Neural progenitor cell (in vitro differentiated cells): ENCODE results near the gene DHRS4L2. TPM values are rescaled to one million over a fixed set of nuclear protein-coding genes. Genes with fewer than 3 reads are reported as not detected.
"Not testable (repeated sequence)": the region's sequence is repeated elsewhere in the genome, so short reads cannot be mapped to it uniquely, and the experiment has no call there.

Experiments
- DNase-seq: peaks from one replicate; pipeline ENCODE4 v3.0.0-alpha.2; 2016; ENCODE audit warnings: low spot score
- H2AFZ ChIP-seq: fragments of 200-600 bp; sonication (generic); replicated peaks from 2 replicates; pipeline ENCODE4 v1.6.1; 2016; ENCODE audit warnings: antibody characterized with exemption
- H3F3A ChIP-seq: fragments of 200-600 bp; sonication (generic); 2 replicates; pipeline ENCODE4 v1.6.1; 2016; ENCODE audit warnings: antibody characterized with exemption, low read depth
- H3K27ac ChIP-seq: fragments of 200-600 bp; sonication (generic); 2 replicates; pipeline ENCODE4 v1.5.1; 2016; ENCODE audit warnings: mild to moderate bottlenecking
- H3K27me3 ChIP-seq: fragments of 200-600 bp; sonication (generic); 2 replicates; pipeline ENCODE4 v1.6.1; 2016; ENCODE audit warnings: mild to moderate bottlenecking, moderate library complexity
- H3K36me3 ChIP-seq: fragments of 200-600 bp; sonication (generic); 2 replicates; pipeline ENCODE4 v1.5.1; 2016
- H3K4me1 ChIP-seq: fragments of 200-600 bp; sonication (generic); 2 replicates; pipeline ENCODE4 v1.6.1; 2016; ENCODE audit warnings: mixed run types
- H3K4me2 ChIP-seq: fragments of 200-600 bp; sonication (generic); 2 replicates; pipeline ENCODE4 v1.6.1; 2016
- H3K4me3 ChIP-seq: fragments of 200-600 bp; sonication (generic); 2 replicates; pipeline ENCODE4 v1.5.1; 2016
- H3K79me2 ChIP-seq: fragments of 200-600 bp; sonication (generic); 2 replicates; pipeline ENCODE4 v1.6.1; 2016; ENCODE audit warnings: low read depth
- H3K9ac ChIP-seq: fragments of 200-600 bp; sonication (generic); 2 replicates; pipeline ENCODE4 v1.6.1; 2016
- H3K9me3 ChIP-seq: fragments of 200-600 bp; sonication (generic); 2 replicates; pipeline ENCODE4 v1.5.1; 2016; ENCODE audit warnings: low read depth
- H4K20me1 ChIP-seq: fragments of 200-600 bp; sonication (generic); 2 replicates; pipeline ENCODE4 v1.6.1; 2016; ENCODE audit warnings: low read depth
- H3K27ac Mint-ChIP-seq: 3 replicates; pipeline ENCODE4 v1.8.0; 2021; ENCODE audit warnings: mixed read lengths
- H3K27me3 Mint-ChIP-seq: 2 replicates; pipeline ENCODE4 v1.8.0; 2022; ENCODE audit warnings: low read depth, mild to moderate bottlenecking, inconsistent platforms, moderate library complexity, mixed read lengths; ENCODE audit not compliant: insufficient read depth
- H3K36me3 Mint-ChIP-seq: 3 replicates; pipeline ENCODE4 v1.8.0; 2021; ENCODE audit warnings: mixed read lengths
- H3K4me1 Mint-ChIP-seq: 3 replicates; pipeline ENCODE4 v1.8.0; 2021; ENCODE audit warnings: mixed read lengths
- H3K4me3 Mint-ChIP-seq: 3 replicates; pipeline ENCODE4 v1.8.0; 2021; ENCODE audit warnings: mild to moderate bottlenecking, moderate library complexity, mixed read lengths
- H3K9me3 Mint-ChIP-seq: 3 replicates; pipeline ENCODE4 v1.8.0; 2020; ENCODE audit warnings: mixed read lengths
- CTCF ChIP-seq: fragments of 200-600 bp; sonication (generic); IDR thresholded peaks from 2 replicates; pipeline ENCODE4 v1.5.1; 2017; ENCODE audit warnings: antibody characterized with exemption, mild to moderate bottlenecking
- EZH2 ChIP-seq: fragments of 200-600 bp; sonication (generic); IDR thresholded peaks from 2 replicates; pipeline ENCODE4 v1.6.1; 2017; ENCODE audit warnings: antibody characterized with exemption, mild to moderate bottlenecking, moderate library complexity
- EZH2phosphoT487 ChIP-seq: fragments of 200-600 bp; sonication (generic); IDR thresholded peaks from 2 replicates; pipeline ENCODE4 v1.6.1; 2017; ENCODE audit warnings: antibody characterized with exemption
- total RNA-seq: library from RNA; depleted of rRNA; stranded (reverse); fragments of >200 nt; gene quantifications from 2 replicates; pipeline ENCODE4 v1.2.3, GENCODE V29; 2015; ENCODE audit warnings: low replicate concordance

The DHRS4L2 gene
- total RNA-seq, 1 donor from 2014 or later = 3.6 TPM

GRCh38 chr14:24050753-24051152, 62.0 kb downstream of the DHRS4L2 start:
- H3K27me3 ChIP-seq, H4K20me1 ChIP-seq, DNase-seq, H3K4me2 ChIP-seq, H3K9ac ChIP-seq, H3K27ac Mint-ChIP-seq, H3K27me3 Mint-ChIP-seq, H3K79me2 ChIP-seq, H2AFZ ChIP-seq, H3F3A ChIP-seq, H3K27ac ChIP-seq, H3K9me3 ChIP-seq, H3K4me3 ChIP-seq, H3K4me1 ChIP-seq, H3K36me3 ChIP-seq, H3K36me3 Mint-ChIP-seq, H3K9me3 Mint-ChIP-seq: not testable (repeated sequence)
- H3K4me3 Mint-ChIP-seq = peak overlapping the region; percentile 84
- H3K4me1 Mint-ChIP-seq = peaks cover 13% of the 10 kb centered on the region

- Histone ChIP-seq H2AFZ (peak overlapping the region; percentile 99), H3F3A (peaks cover 5% of the 10 kb centered on the region), H3K9ac (no peak overlapping the region), H3K4me3 (peak overlapping the region; percentile 77), H3K27me3 (peaks cover 3% of the 10 kb centered on the region), H3K79me2 (no peaks in the 10 kb centered on the region), H3K9me3 (no peaks in the 10 kb centered on the region), H3K27ac (no peak overlapping the region), H3K4me2 (peak overlapping the region; percentile 99), H3K4me1 (peaks cover 6% of the 10 kb centered on the region), H3K36me3 (no peaks in the 10 kb centered on the region), H4K20me1 (no peaks in the 10 kb centered on the region)
- TF ChIP-seq CTCF (no peak), EZH2 (no peak), EZH2phosphoT487 (no peak)
- Mint-ChIP-seq H3K9me3 (no peaks in the 10 kb centered on the region), H3K27ac (peak overlapping the region; percentile 48), H3K4me1 (peaks cover 13% of the 10 kb centered on the region), H3K4me3 (peak overlapping the region; percentile 84), H3K36me3 (no peaks in the 10 kb centered on the region), H3K27me3 (peaks cover 8% of the 10 kb centered on the region)
- DNase-seq = no peak
Measured at GRCh38 chr14:24051176-24051788, 62.6 kb downstream of the DHRS4L2 start.

GRCh38 chr14:24051789-24052655, 63.3 kb downstream of the DHRS4L2 start, which contains the start of gene CARMIL3:
Gene CARMIL3 (plus strand): TSS chr14:24052009. CDS start chr14:24052154, 145 bp downstream.
- Histone ChIP-seq H4K20me1 (no peaks in the 10 kb centered on the region), H3K4me2 (peak within 1 kb of the TSS; percentile 99), H2AFZ (peak within 1 kb of the TSS; percentile 99), H3K4me1 (peaks cover 6% of the 10 kb centered on the region), H3K27ac (no peak within 1 kb of the TSS), H3K9me3 (no peaks in the 10 kb centered on the region), H3K9ac (no peak within 1 kb of the TSS), H3F3A (peaks cover 5% of the 10 kb centered on the region), H3K4me3 (peak within 1 kb of the TSS; percentile 77), H3K27me3 (peaks cover 3% of the 10 kb centered on the region), H3K36me3 (no peaks in the 10 kb centered on the region), H3K79me2 (no peaks in the 10 kb centered on the region)
- H3K27ac Mint-ChIP-seq = peak within 1 kb of the TSS; percentile 48
- TF ChIP-seq EZH2 = no peak
- no peak for TF ChIP-seq EZH2phosphoT487
- TF ChIP-seq CTCF = no peak
- peak; percentile 91 for DNase-seq
- peaks cover 13% of the 10 kb centered on the region for H3K4me1 Mint-ChIP-seq
- no peaks in the 10 kb centered on the region for H3K36me3 Mint-ChIP-seq
- peak within 1 kb of the TSS; percentile 84 for H3K4me3 Mint-ChIP-seq
- peaks cover 7% of the 10 kb centered on the region for H3K27me3 Mint-ChIP-seq
- H3K9me3 Mint-ChIP-seq = no peaks in the 10 kb centered on the region
